ENCODE data around the gene NUP98.
A peak's percentile ranks its signal among the peaks of the same experiment; 100 is the strongest.
"Not testable (repeated sequence)": the region's sequence is repeated elsewhere in the genome, so short reads cannot be mapped to it uniquely, and the experiment has no call there.

The NUP98 gene

DNA sequence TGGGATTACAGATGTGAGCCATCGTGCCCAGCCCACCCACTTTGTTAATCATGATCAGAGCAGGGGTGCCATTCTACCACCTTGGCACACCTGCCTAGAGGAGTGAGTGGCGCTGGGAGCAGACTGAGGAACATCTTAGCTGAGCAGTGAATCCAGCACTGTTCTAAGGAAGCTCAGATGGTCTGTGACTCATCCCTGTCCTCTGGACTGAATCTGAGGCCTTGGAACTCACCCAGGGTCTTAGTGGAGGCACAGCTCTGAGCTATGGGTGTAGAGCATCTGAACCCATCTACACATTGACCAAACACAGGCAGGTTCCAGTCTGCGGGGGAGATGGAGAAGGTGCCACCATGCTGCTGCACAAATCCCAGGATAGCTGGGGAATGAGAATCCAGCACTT lies 25.9 kb upstream of the NUP98 start:
- Histone ChIP-seq H2AFZ (ENCODE audit: low read depth, low read length) (no peak overlapping the region), H3K4me3 (ENCODE audit: low read length) (no peak overlapping the region), H3K27me3 (ENCODE audit: insufficient read depth, low read length) (no peaks in the 10 kb centered on the region), H3K36me3 (ENCODE audit: insufficient read depth, low read length) (peaks cover 29% of the 10 kb centered on the region), H3K9me3 (ENCODE audit: low read length) (no peaks in the 10 kb centered on the region), H3K4me1 (ENCODE audit: insufficient read depth, low read length) (no peaks in the 10 kb centered on the region)

- Histone ChIP-seq H2AFZ (ENCODE audit: low read depth, low read length) (no peak overlapping the region), H3K4me3 (ENCODE audit: low read length) (no peak overlapping the region), H3K4me1 (ENCODE audit: insufficient read depth, low read length) (no peaks in the 10 kb centered on the region), H3K9me3 (ENCODE audit: low read length) (no peaks in the 10 kb centered on the region), H3K27me3 (ENCODE audit: insufficient read depth, low read length) (no peaks in the 10 kb centered on the region), H3K36me3 (ENCODE audit: insufficient read depth, low read length) (peaks cover 21% of the 10 kb centered on the region)
These were observed 25.0 kb upstream of the NUP98 start for GRCh38 chr11:3822312-3822711.

GRCh38 chr11:3820971-3821370 lies 23.6 kb upstream of the NUP98 start:
- Histone ChIP-seq H3K4me1 (ENCODE audit: insufficient read depth, low read length) (no peaks in the 10 kb centered on the region), H3K4me3 (ENCODE audit: low read length) (no peak overlapping the region), H2AFZ (ENCODE audit: low read depth, low read length) (no peak overlapping the region), H3K27me3 (ENCODE audit: insufficient read depth, low read length) (no peaks in the 10 kb centered on the region), H3K36me3 (ENCODE audit: insufficient read depth, low read length) (peaks cover 9% of the 10 kb centered on the region), H3K9me3 (ENCODE audit: low read length) (no peaks in the 10 kb centered on the region)

- H2AFZ ChIP-seq (ENCODE audit: low read depth, low read length) = no peak overlapping the region
- H3K4me1 ChIP-seq (ENCODE audit: insufficient read depth, low read length) = no peaks in the 10 kb centered on the region
- H3K27me3 ChIP-seq (ENCODE audit: insufficient read depth, low read length) = no peaks in the 10 kb centered on the region
- no peaks in the 10 kb centered on the region for H3K36me3 ChIP-seq (ENCODE audit: insufficient read depth, low read length)
- H3K4me3 ChIP-seq (ENCODE audit: low read length) = no peak overlapping the region
- no peaks in the 10 kb centered on the region for H3K9me3 ChIP-seq (ENCODE audit: low read length)
These were observed 19.9 kb upstream of the NUP98 start for GRCh38 chr11:3817181-3817800.

GRCh38 chr11:3816673-3817072 lies 19.3 kb upstream of the NUP98 start:
- Histone ChIP-seq H3K36me3 (ENCODE audit: insufficient read depth, low read length) (no peaks in the 10 kb centered on the region), H3K4me3 (ENCODE audit: low read length) (no peak overlapping the region), H3K27me3 (ENCODE audit: insufficient read depth, low read length) (no peaks in the 10 kb centered on the region), H3K4me1 (ENCODE audit: insufficient read depth, low read length) (no peaks in the 10 kb centered on the region), H2AFZ (ENCODE audit: low read depth, low read length) (no peak overlapping the region), H3K9me3 (ENCODE audit: low read length) (no peaks in the 10 kb centered on the region)

DNA sequence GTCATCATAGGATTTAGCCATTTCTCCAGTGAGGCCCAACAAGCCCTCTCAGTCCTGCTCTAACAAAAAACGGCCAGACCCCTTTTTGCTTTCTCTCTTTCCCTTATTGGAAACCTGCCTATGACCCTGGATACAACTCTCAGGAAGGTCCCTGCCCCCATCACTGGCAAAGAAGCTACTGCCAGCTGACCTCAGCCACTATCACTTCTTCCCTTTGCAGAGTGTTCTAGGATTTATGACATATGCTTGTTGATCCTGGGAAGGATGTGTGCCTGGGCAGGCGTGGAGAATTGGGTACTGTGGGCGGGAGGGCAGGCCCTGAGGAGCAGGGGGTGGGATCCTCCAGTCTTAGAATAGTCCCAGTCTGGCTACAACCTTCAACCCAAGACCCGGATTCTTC lies 18.5 kb upstream of the NUP98 start:
- H2AFZ ChIP-seq (ENCODE audit: low read depth, low read length) = no peak overlapping the region
- no peaks in the 10 kb centered on the region for H3K36me3 ChIP-seq (ENCODE audit: insufficient read depth, low read length)
- no peaks in the 10 kb centered on the region for H3K9me3 ChIP-seq (ENCODE audit: low read length)
- no peaks in the 10 kb centered on the region for H3K4me1 ChIP-seq (ENCODE audit: insufficient read depth, low read length)
- no peak overlapping the region for H3K4me3 ChIP-seq (ENCODE audit: low read length)
- no peaks in the 10 kb centered on the region for H3K27me3 ChIP-seq (ENCODE audit: insufficient read depth, low read length)

DNA sequence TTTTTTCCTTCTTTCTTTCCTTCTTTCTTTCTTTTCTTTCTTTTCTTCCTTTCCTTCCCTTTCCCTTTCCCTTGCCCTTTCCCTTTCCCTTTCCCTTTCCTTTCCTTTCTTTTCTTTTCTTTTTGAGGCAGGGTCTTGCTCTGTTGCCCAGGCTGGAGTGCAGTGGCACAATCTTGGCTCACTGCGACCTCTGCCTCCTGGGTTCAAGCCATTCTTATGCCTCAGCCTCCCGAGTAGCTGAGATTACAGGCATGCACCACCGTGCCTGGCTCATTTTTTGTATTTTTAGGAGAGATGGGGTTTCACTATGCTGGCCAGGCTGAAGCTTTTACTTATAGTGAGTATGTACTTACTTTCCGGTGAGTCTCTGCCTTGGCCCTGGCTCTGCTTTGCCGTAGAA lies 17.5 kb upstream of the NUP98 start:
- H3K9me3 ChIP-seq (ENCODE audit: low read length); H2AFZ ChIP-seq (ENCODE audit: low read depth, low read length); H3K4me1 ChIP-seq (ENCODE audit: insufficient read depth, low read length); H3K27me3 ChIP-seq (ENCODE audit: insufficient read depth, low read length); H3K4me3 ChIP-seq (ENCODE audit: low read length); H3K36me3 ChIP-seq (ENCODE audit: insufficient read depth, low read length): not testable (repeated sequence)

- Histone ChIP-seq H2AFZ (ENCODE audit: low read depth, low read length) (no peak overlapping the region), H3K9me3 (ENCODE audit: low read length) (no peaks in the 10 kb centered on the region), H3K4me3 (ENCODE audit: low read length) (no peak overlapping the region), H3K4me1 (ENCODE audit: insufficient read depth, low read length) (peaks cover 3% of the 10 kb centered on the region), H3K27me3 (ENCODE audit: insufficient read depth, low read length) (no peaks in the 10 kb centered on the region), H3K36me3 (ENCODE audit: insufficient read depth, low read length) (no peaks in the 10 kb centered on the region)
These were observed 13.6 kb upstream of the NUP98 start for GRCh38 chr11:3810951-3811350.

- Histone ChIP-seq H3K4me1 (ENCODE audit: insufficient read depth, low read length) (peaks cover 3% of the 10 kb centered on the region), H3K36me3 (ENCODE audit: insufficient read depth, low read length) (no peaks in the 10 kb centered on the region), H3K4me3 (ENCODE audit: low read length) (no peak overlapping the region), H3K9me3 (ENCODE audit: low read length) (no peaks in the 10 kb centered on the region), H3K27me3 (ENCODE audit: insufficient read depth, low read length) (no peaks in the 10 kb centered on the region), H2AFZ (ENCODE audit: low read depth, low read length) (no peak overlapping the region)
These were observed 13.1 kb upstream of the NUP98 start for GRCh38 chr11:3810446-3810845.

DNA sequence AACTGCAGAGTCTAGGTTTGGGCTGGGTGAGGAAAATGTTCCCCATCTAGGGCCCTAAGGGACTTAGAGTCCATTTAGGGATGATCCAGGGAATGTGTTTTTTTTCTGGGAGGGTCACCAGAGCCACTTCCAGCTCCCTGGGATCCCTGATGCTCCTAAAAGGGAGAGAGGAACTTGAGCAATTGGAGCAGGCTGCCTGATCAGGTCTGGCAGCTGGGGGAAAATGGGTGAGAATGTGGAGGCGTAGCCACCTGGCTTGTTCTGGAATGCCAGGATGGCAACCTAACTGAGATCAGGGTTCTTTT lies 12.2 kb upstream of the NUP98 start:
- Histone ChIP-seq H3K36me3 (ENCODE audit: insufficient read depth, low read length) (no peaks in the 10 kb centered on the region), H3K4me1 (ENCODE audit: insufficient read depth, low read length) (peaks cover 3% of the 10 kb centered on the region), H3K9me3 (ENCODE audit: low read length) (no peaks in the 10 kb centered on the region), H2AFZ (ENCODE audit: low read depth, low read length) (no peak overlapping the region), H3K4me3 (ENCODE audit: low read length) (no peak overlapping the region), H3K27me3 (ENCODE audit: insufficient read depth, low read length) (no peaks in the 10 kb centered on the region)

DNA sequence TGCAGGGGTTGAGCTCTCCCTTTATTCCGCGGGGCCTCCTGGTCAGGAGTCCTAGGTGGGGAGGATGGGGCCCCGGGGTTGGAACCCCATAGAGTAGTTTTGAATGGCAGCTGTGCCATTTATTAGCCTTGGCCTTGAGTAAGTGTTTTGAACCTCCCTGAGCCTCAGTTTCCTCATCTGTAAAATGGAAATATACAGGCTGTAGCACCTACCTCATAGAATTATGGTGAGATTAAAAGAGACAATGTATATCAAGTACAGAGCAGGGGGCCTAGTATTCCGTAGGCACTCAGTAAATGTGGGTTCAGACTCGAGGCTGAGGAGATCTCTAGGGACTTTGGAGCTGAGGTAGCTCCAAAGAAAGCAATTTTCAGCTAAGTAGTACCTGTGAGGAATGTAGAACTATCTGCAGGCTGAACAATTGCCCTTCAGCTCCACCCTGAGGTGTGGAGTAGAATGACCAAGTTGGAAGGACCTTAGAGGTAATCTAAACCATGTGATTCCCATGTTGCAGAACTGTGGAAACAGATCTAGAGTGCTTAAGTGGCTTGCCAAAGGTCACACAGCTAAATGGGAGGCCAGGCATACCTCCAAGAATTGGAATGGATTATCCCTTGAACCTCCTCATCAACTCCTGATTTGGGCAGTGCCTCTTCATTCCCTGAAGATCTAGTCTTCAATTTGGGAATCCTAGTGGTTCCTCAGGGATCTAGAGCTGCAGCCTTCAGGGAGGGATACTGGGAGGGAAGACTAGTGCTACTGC lies 11.7 kb upstream of the NUP98 start:
- Histone ChIP-seq H3K9me3 (ENCODE audit: low read length) (no peaks in the 10 kb centered on the region), H2AFZ (ENCODE audit: low read depth, low read length) (peak overlapping the region; percentile 95), H3K4me1 (ENCODE audit: insufficient read depth, low read length) (peaks cover 3% of the 10 kb centered on the region), H3K4me3 (ENCODE audit: low read length) (peak overlapping the region; percentile 76), H3K27me3 (ENCODE audit: insufficient read depth, low read length) (no peaks in the 10 kb centered on the region), H3K36me3 (ENCODE audit: insufficient read depth, low read length) (no peaks in the 10 kb centered on the region)

- Histone ChIP-seq H3K4me1 (ENCODE audit: insufficient read depth, low read length) (peaks cover 3% of the 10 kb centered on the region), H3K4me3 (ENCODE audit: low read length) (peak within 1 kb of the TSS; percentile 76), H3K36me3 (ENCODE audit: insufficient read depth, low read length) (no peaks in the 10 kb centered on the region), H3K27me3 (ENCODE audit: insufficient read depth, low read length) (no peaks in the 10 kb centered on the region), H2AFZ (ENCODE audit: low read depth, low read length) (peak within 1 kb of the TSS; percentile 95), H3K9me3 (ENCODE audit: low read length) (no peaks in the 10 kb centered on the region)
These were observed 10.8 kb upstream of the NUP98 start, which contains the start of gene PGAP2 for GRCh38 chr11:3807909-3808860. Gene PGAP2 (plus strand): TSS chr11:3808560. CDS start chr11:3811260, 2,700 bp downstream.

Measured in neuron (in vitro differentiated cells).